Liver (tissue), 3 donors: Measurements from ENCODE around the gene TMEM140.

Experiments
- EGR1 ChIP-seq, 2 donors: IDR thresholded peaks; 2 replicates each; pipeline ENCODE4 v1.6.1; 2016 to 2018; ENCODE audit warnings: antibody characterized with exemption in 2 of 2, low read depth in 2 of 2
- RAD21 ChIP-seq, 2 donors: IDR thresholded peaks; 2 replicates each; pipeline ENCODE4 v1.6.1; 2016; ENCODE audit warnings: antibody characterized with exemption in 2 of 2, mild to moderate bottlenecking in 2 of 2
- TF ChIP-seq, protein P1 (sequence below): fragments of 150-350 bp; IDR thresholded peaks from 2 replicates; pipeline ENCODE4 v1.5.1; 2017; ENCODE audit warnings: improper control_type of control experiment, low read depth, low read length; ENCODE audit not compliant: missing input control
- TF ChIP-seq, protein P2 (sequence below): IDR thresholded peaks from 2 replicates; pipeline ENCODE4 v1.6.1; 2016; ENCODE audit warnings: antibody characterized with exemption
- TF ChIP-seq, protein P3 (sequence below): IDR thresholded peaks from 2 replicates; pipeline ENCODE4 v1.6.1; 2016; ENCODE audit warnings: antibody characterized with exemption, mild to moderate bottlenecking
- donor health status: healthy.
- donor health status: healthy.

DNA sequence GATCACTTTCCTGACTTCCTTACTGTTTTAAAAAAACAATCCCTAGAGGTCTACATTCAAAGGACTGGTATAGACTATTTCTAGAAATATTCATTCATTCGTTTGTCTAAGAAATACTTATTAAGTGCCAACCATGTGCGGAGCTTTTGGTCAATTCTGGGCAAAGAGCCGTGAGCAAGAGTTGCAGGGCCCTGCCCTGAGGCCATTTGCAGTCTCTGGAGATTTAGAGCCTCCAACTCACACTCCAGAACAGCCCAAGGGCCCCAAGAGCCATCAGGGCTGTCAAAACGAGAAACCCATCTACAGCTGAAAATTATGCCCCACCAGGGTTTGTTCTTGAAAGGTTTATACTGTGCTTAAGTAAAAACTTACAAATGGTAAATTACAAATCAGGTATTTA is 47.3 kb downstream of the TMEM140 start:
- TF ChIP-seq, protein P1, sequence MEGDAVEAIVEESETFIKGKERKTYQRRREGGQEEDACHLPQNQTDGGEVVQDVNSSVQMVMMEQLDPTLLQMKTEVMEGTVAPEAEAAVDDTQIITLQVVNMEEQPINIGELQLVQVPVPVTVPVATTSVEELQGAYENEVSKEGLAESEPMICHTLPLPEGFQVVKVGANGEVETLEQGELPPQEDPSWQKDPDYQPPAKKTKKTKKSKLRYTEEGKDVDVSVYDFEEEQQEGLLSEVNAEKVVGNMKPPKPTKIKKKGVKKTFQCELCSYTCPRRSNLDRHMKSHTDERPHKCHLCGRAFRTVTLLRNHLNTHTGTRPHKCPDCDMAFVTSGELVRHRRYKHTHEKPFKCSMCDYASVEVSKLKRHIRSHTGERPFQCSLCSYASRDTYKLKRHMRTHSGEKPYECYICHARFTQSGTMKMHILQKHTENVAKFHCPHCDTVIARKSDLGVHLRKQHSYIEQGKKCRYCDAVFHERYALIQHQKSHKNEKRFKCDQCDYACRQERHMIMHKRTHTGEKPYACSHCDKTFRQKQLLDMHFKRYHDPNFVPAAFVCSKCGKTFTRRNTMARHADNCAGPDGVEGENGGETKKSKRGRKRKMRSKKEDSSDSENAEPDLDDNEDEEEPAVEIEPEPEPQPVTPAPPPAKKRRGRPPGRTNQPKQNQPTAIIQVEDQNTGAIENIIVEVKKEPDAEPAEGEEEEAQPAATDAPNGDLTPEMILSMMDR: no peak
- TF ChIP-seq RAD21 (IDR thresholded peaks at IDR 0.05) (no peak), EGR1 (IDR thresholded peaks at IDR 0.05; ENCODE audit: low read depth in 2 of 2) (no peak)
- TF ChIP-seq, protein P2, sequence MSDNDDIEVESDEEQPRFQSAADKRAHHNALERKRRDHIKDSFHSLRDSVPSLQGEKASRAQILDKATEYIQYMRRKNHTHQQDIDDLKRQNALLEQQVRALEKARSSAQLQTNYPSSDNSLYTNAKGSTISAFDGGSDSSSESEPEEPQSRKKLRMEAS: no peak
- TF ChIP-seq, protein P3, sequence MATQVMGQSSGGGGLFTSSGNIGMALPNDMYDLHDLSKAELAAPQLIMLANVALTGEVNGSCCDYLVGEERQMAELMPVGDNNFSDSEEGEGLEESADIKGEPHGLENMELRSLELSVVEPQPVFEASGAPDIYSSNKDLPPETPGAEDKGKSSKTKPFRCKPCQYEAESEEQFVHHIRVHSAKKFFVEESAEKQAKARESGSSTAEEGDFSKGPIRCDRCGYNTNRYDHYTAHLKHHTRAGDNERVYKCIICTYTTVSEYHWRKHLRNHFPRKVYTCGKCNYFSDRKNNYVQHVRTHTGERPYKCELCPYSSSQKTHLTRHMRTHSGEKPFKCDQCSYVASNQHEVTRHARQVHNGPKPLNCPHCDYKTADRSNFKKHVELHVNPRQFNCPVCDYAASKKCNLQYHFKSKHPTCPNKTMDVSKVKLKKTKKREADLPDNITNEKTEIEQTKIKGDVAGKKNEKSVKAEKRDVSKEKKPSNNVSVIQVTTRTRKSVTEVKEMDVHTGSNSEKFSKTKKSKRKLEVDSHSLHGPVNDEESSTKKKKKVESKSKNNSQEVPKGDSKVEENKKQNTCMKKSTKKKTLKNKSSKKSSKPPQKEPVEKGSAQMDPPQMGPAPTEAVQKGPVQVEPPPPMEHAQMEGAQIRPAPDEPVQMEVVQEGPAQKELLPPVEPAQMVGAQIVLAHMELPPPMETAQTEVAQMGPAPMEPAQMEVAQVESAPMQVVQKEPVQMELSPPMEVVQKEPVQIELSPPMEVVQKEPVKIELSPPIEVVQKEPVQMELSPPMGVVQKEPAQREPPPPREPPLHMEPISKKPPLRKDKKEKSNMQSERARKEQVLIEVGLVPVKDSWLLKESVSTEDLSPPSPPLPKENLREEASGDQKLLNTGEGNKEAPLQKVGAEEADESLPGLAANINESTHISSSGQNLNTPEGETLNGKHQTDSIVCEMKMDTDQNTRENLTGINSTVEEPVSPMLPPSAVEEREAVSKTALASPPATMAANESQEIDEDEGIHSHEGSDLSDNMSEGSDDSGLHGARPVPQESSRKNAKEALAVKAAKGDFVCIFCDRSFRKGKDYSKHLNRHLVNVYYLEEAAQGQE: no peak
